Ovary (tissue), 9 donors: ENCODE measurements around the gene ATP8B2. TPM values are rescaled to one million over a fixed set of nuclear protein-coding genes. Genes with fewer than 3 reads are reported as not detected.
"Not testable (repeated sequence)": the region's sequence is repeated elsewhere in the genome, so short reads cannot be mapped to it uniquely, and the experiment has no call there.

Source experiments
- DNase-seq, 5 donors: peaks; one replicate each; pipeline ENCODE4 v3.0.0-alpha.2; 2019 to 2020
- H3K27ac ChIP-seq, 2 donors: fragments of 200-600 bp; one replicate each; pipeline versions ENCODE4 v1.5.1 to v1.8.0; 2019 to 2022
- H3K27me3 ChIP-seq: fragments of 200-600 bp; one replicate; pipeline ENCODE4 v1.8.0; 2022
- H3K36me3 ChIP-seq: fragments of 200-600 bp; sonication (generic); one replicate; pipeline ENCODE4 v1.5.1; 2019
- H3K4me1 ChIP-seq: one replicate; pipeline ENCODE4 v1.8.1; 2013; ENCODE audit warnings: mild to moderate bottlenecking, moderate library complexity; ENCODE audit not compliant: insufficient read depth
- H3K4me3 ChIP-seq: fragments of 200-600 bp; sonication (generic); one replicate; pipeline ENCODE4 v1.5.1; 2017
- H3K9me3 ChIP-seq, 2 donors: fragments of 200-600 bp in 1 of 2; sonication (generic) in 1 of 2; one replicate each; pipeline versions ENCODE4 v1.5.1 to v1.8.1; 2013 to 2019; ENCODE audit warnings: mild to moderate bottlenecking in 1 of 2, moderate library complexity in 1 of 2
- CTCF ChIP-seq, 3 donors: fragments of 450-650 bp in 2 of 3; fragments of 200-600 bp in 1 of 3; IDR thresholded peaks; one replicate each; pipeline versions ENCODE4 v1.5.1 to v1.8.0; 2016 to 2022; ENCODE audit warnings: antibody characterized with exemption in 3 of 3, mild to moderate bottlenecking in 1 of 3
- EP300 ChIP-seq: sonication (generic); formaldehyde crosslinking; IDR thresholded peaks from one replicate; pipeline ENCODE4 v1.6.1; 2017; ENCODE audit warnings: antibody characterized with exemption
- POLR2A ChIP-seq: fragments of 450-650 bp; IDR thresholded peaks from one replicate; pipeline ENCODE4 v1.6.1; 2017; ENCODE audit warnings: antibody characterized with exemption, mild to moderate bottlenecking, moderate library complexity
- WGBS, 3 donors: extraction: QIAGEN DNeasy Blood & Tissue Kit in 1 of 3; methylation state at CpG; one replicate each; pipeline versions ENCODE4 v1.1.5 to v1.1.7; 2013 to 2017; 5-methylcytosine and 5-hydroxymethylcytosine counted together
- intact Hi-C, 4 donors: fragments of 100-400 bp; cut with DNase I; formaldehyde crosslinking; loops; one replicate each; pipeline versions ENCODE4 v1.11.0 to v1.15.1; 2022 to 2023
- polyA plus RNA-seq, 2 donors: library from polyadenylated mRNA; stranded (reverse); fragments of 200-250 nt in 1 of 2; fragments of 350-450 nt in 1 of 2; fragmentation: Illumina TruSeq in 1 of 2; extraction: RNeasy Lipid Tissue Mini Kit (QIAGEN cat#74804) in 1 of 2; gene quantifications; one replicate each; pipeline ENCODE4 v1.2.3, GENCODE V29; 2013 to 2014
- total RNA-seq, 7 donors: library from RNA; depleted of rRNA in 2 of 7; stranded (reverse); fragments of >200 nt in 2 of 7; fragmentation: NEBNext Ultra II Directional in 3 of 7; extraction: Animal tissue kit (Norgen Biotek cat#: 25700) in 3 of 7; gene quantifications; one replicate each; pipeline versions ENCODE4 v1.1.0 to v1.2.4, GENCODE V29; 2016 to 2023
- donor health status: DM: no; HTN: no; CAD: no; lungs with moderate emphysema.
- donor health status: DM: no; HTN: no; CAD: no.
- donor health status: Bipolar disorder and iron deficiency.
- donor health status: DM: yes; HTN: yes; CAD: no.
- donor health status: DM: no; HTN: no; CAD: no.
- donor health status: DM: yes; HTN: yes; CAD: no.

ATP8B2 gene
- total and polyA plus RNA-seq, 9 donors, result 53.0 to 112 (median 83.4) TPM

GRCh38 chr1:154316704-154317103 lies 8.6 kb upstream of the ATP8B2 start:
- Histone ChIP-seq H3K27me3 (no peaks in the 10 kb centered on the region), H3K36me3 (no peaks in the 10 kb centered on the region), H3K27ac (no peak overlapping the region), H3K4me3 (no peak overlapping the region), H3K9me3 (no peaks in the 10 kb centered on the region), H3K4me1 (no peaks in the 10 kb centered on the region)
- intact Hi-C loops, result no loop called here
- DNase-seq, result no peak
- WGBS, 3 donors, result 86 to 89% (median 86%) methylated on average over 1 of the region's 1 CpG
- TF ChIP-seq CTCF (IDR thresholded peaks at IDR 0.05), result no peak
- TF ChIP-seq EP300, result no peak
- no peak for TF ChIP-seq POLR2A

- Histone ChIP-seq H3K4me1 (no peaks in the 10 kb centered on the region), H3K27ac (no peak overlapping the region), H3K4me3 (no peak overlapping the region), H3K9me3 (no peaks in the 10 kb centered on the region), H3K27me3 (no peaks in the 10 kb centered on the region), H3K36me3 (no peaks in the 10 kb centered on the region)
- 62 to 68% (median 67%) methylated on average over 4 of the region's 4 CpGs for WGBS, 3 donors
- intact Hi-C loops, result no loop called here
- no peak for TF ChIP-seq CTCF (IDR thresholded peaks at IDR 0.05)
- no peak for TF ChIP-seq EP300
- no peak for TF ChIP-seq POLR2A
- DNase-seq, result no peak
These were observed 6.9 kb upstream of the ATP8B2 start for GRCh38 chr1:154318386-154318785.

GRCh38 chr1:154320882-154321608 lies 4.3 kb upstream of the ATP8B2 start, which contains the start of gene AQP10:
TSS of gene AQP10 (plus strand) at chr1:154321093. CDS start at chr1:154321156, 63 bp downstream.
- intact Hi-C loops, result loop anchor here in 1 of 4 donors (5.0 kb wide), 1 partner anchor 49 kb away; the partner anchor contains the start of gene HAX1
- Histone ChIP-seq H3K4me1 (no peaks in the 10 kb centered on the region), H3K27me3 (no peaks in the 10 kb centered on the region), H3K36me3 (no peaks in the 10 kb centered on the region), H3K27ac (no peak within 1 kb of the TSS), H3K9me3 (no peaks in the 10 kb centered on the region), H3K4me3 (no peak within 1 kb of the TSS)
- DNase-seq, result no peak
- 14 to 20% (median 15%) methylated on average over 9 of the region's 9 CpGs for WGBS, 3 donors
- TF ChIP-seq CTCF (IDR thresholded peaks at IDR 0.05) (no peak), POLR2A (no peak), EP300 (no peak)

- H3K27me3 ChIP-seq, H3K4me3 ChIP-seq, H3K36me3 ChIP-seq, H3K4me1 ChIP-seq, H3K9me3 ChIP-seq, H3K27ac ChIP-seq, DNase-seq: not testable (repeated sequence)
- intact Hi-C loops, result loop anchor here in 1 of 4 donors (5.0 kb wide), 1 partner anchor 49 kb away; the partner anchor contains the start of gene HAX1
These were observed 3.8 kb upstream of the ATP8B2 start for GRCh38 chr1:154321609-154321934.

GRCh38 chr1:154323493-154323892 lies 1.8 kb upstream of the ATP8B2 start:
- intact Hi-C loops, result loop anchor here in 1 of 4 donors (5.0 kb wide), 1 partner anchor 51 kb away; the partner anchor contains the start of gene HAX1

More at GRCh38 chr1:154323493-154323892, 1.8 kb upstream of the ATP8B2 start:
- no peak for DNase-seq
- Histone ChIP-seq H3K27me3 (no peaks in the 10 kb centered on the region), H3K27ac (no peak overlapping the region), H3K4me3 (no peak overlapping the region), H3K36me3 (no peaks in the 10 kb centered on the region), H3K9me3 (no peaks in the 10 kb centered on the region), H3K4me1 (peaks cover 16% of the 10 kb centered on the region)
- WGBS, 3 donors, result 89 to 92% (median 91%) methylated on average over 7 of the region's 7 CpGs
- TF ChIP-seq EP300, result no peak
- TF ChIP-seq POLR2A, result no peak
- no peak for TF ChIP-seq CTCF (IDR thresholded peaks at IDR 0.05)
